GM21529 (cell line): ENCODE data around the gene ITIH5.

Experiments
- ATAC-seq: cut with Tn5 transposase; IDR thresholded peaks from one replicate; pipeline ENCODE4 v1.9.1; 2021; ENCODE audit not compliant: unreplicated experiment

The ITIH5 gene

DNA sequence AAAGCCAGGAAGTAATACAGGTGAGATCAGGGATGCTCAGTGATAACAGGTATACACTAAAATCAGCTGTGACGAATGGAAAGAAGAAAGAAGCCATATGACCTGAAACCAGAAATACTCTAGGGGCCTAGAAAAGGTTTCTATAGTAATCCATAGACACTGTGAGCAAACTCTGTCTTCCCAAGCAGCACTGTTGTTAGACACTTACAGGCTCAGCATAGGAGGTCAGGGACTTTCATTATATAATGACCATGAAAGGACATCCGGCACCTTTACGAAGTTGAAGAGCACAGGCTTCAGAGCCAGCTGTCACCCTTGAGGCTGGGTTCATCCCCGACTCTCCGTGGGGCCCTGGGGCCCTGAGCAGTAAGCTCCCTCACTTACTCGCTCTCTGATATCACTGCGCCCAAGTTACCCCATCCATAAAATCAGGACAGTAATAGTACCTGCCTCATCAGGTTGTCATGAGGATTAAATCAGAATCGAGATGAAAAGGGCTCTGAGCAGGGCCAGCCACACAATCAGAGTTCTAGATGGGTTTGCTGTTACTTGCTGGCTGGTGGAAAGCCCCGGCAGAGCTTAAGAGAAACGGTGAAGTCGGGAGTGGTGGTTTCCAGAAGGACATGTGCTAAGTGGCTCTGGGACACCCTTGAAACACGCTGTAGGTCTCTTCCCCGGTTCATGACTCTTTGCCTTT, 79.5 kb downstream of the ITIH5 start:
- ATAC-seq, result no peak

- ATAC-seq, result no peak
Observed at GRCh38 chr10:7585228-7585627, 81.5 kb downstream of the ITIH5 start.

DNA sequence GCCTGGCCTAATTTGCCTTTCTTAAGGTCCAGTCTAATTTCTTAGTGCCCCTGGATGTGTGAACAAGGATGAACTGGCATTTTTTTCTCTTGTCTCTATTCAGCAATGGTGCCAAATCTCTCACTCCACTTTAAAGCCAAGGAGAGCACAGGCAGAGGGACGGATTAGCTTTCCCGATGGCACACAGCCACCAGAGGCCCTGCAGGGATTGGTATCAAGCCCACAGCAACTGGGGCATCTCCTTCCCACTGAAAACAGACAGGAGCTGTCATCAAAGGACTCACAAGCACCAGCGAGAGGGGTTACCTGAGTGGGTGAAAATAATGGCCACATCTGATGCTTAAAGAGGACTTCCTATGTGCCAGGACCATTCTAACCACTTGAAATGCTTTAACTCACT, 83.1 kb downstream of the ITIH5 start:
- ATAC-seq, result no peak

- no peak for ATAC-seq
Observed at GRCh38 chr10:7580520-7580919, 86.2 kb downstream of the ITIH5 start.

DNA sequence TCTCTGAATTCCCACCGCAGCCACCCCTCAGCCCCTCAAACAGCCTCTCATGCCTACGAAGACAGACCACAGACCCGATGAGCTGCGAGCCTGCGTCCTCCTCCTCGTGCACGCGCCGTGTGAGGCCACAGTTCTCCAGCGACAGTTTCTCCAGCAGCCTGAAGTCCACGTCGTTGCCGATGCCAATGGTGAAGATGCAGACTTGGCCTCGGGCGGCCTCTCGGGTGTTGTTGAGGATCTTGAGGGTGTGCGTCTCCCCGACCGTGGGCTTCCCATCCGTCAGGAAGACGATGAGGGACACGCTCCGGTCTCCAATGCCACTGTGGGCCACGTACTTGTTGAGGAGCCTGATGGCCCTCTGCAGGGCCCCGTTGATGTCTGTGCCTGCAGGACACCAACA, 87.1 kb downstream of the ITIH5 start:
- no peak for ATAC-seq

- ATAC-seq, result no peak
Observed at GRCh38 chr10:7577579-7577978, 89.2 kb downstream of the ITIH5 start.

- no peak for ATAC-seq
Observed at GRCh38 chr10:7577176-7577575, 89.6 kb downstream of the ITIH5 start.

DNA sequence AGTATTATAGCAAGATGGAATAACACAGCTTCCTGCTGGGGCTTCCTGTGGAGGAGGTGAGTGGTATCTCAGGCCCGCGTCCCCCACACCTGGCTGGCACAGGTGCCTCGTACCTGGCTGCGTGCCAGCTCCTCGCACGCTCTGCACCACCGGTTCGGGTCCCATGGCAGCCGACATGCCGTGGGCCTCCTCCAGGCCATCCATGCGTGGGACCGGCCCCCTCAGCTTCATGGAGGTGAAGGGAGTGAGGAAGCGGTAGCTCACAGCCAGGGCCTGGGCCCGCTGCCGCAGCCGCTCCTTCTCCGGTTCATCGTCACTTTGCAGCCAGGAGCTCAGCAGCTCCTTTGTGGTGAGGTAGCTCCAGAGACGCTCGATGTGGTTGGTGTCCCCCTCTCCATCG, 90.4 kb downstream of the ITIH5 start:
- ATAC-seq, result no peak

DNA sequence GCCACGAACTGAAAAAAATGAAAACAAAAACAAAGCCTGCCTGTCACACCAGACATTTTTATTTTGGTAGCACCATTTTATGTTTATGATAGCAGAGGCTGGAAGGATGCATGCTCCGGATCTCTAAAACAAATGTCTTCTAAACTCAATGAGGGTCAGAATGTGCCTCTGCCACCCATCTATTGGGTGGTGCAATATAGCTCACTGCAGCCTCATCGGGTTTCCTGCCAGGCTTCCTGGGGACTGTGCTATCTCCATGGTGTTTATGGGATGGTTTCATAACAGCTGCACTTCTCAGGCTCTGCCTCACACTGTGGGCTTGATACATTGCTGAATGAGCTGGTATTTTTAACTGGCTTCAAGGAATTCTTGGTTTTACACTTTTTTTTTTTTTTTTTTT, 94.4 kb downstream of the ITIH5 start:
- no peak for ATAC-seq

- ATAC-seq, result no peak
Observed at GRCh38 chr10:7571981-7572380, 94.8 kb downstream of the ITIH5 start.

DNA sequence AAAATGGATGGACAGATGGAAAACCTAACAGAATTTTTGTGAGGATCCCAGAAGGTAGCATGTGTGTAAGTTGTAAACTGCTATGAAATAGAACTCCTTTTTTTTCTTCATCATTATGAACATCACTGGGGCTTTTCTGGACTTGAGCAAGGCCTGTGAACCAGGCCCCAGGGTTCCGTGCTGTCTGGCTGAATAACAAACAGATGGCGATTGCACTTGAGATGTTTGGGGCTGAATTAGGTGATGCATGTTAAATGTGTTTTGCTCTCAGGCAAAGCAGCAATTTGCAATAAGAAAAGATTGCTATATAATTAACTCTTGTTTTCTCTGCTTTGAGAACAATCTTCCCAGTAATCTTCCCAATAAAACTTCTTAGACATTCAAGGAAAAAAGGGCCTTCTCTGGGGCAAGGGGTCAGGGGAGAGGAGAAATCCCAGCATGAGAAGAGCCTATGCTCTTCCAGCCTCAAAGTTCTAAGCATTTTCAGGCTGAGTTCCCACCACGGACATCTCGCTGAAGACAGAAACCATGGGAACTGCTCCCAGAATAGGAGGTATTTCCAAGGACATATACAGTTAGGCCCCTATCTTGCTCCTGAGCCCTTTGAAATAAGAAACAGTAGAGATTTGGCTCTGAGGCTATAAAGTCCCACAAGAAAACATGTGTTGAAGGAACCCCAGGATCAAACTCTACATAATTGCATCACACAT, 98.7 kb downstream of the ITIH5 start:
- ATAC-seq, result no peak

DNA sequence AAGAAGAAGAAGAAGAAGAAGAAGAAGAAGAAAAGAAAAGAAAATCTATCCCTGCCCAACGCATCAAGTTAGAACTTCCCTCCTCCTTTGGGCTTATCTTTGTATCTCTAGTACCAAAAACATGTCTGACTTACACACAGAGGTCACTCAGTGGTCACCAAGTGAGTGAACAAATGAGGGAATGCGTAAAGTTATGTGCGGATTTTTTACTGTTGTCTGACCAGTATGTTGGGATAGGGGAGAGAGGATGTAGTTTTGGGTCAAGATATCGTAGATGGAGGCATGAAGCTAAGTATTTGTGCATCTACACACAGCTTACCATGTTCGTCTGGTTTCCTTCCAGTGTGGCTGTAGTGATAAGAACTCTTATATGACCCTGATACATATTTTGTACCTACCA, 99.9 kb downstream of the ITIH5 start:
- ATAC-seq, result no peak

- ATAC-seq, result no peak
Observed at GRCh38 chr10:7565871-7566270, 100.9 kb downstream of the ITIH5 start.

DNA sequence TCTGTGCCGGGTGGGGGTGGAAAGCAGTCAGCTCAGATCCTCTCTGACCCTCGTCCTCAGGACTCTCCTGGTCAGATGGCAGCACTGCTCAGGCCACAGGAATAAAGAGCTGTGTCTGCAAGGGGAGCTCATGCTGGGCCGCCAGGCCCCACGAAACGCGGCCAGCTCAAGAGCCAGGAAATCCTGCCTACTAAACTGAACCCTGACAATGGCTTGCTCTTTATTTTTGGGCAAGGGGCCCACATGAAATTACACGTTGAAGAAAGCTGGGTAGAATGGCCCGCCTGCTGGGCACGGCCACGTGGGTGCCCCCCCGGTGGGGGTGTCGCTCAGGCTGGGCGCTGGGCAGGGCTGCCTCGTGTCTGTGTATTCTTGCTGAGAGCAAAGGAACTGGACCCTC, 103.0 kb downstream of the ITIH5 start:
- no peak for ATAC-seq

GRCh38 chr10:7563368-7563767, 103.4 kb downstream of the ITIH5 start:
- ATAC-seq, result no peak

DNA sequence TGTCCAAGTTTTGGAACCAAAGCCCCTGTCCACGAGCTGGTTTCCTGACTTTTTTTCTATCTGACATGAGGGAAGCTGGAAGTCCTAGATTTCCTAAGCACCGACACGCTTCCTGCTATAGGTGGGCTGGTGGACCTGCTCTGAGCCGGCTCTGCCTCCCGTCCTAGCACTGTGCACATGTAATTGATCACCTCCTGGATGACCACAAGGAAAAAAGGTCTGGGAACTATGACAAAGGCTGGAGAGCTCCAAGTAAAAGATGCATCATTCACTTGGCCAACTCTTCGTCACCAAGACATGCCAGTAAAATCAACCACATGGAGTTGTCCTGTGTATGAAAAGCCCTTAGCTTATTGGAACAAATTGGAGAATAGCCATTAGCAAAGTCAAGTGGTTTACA, 104.8 kb downstream of the ITIH5 start:
- ATAC-seq, result no peak

DNA sequence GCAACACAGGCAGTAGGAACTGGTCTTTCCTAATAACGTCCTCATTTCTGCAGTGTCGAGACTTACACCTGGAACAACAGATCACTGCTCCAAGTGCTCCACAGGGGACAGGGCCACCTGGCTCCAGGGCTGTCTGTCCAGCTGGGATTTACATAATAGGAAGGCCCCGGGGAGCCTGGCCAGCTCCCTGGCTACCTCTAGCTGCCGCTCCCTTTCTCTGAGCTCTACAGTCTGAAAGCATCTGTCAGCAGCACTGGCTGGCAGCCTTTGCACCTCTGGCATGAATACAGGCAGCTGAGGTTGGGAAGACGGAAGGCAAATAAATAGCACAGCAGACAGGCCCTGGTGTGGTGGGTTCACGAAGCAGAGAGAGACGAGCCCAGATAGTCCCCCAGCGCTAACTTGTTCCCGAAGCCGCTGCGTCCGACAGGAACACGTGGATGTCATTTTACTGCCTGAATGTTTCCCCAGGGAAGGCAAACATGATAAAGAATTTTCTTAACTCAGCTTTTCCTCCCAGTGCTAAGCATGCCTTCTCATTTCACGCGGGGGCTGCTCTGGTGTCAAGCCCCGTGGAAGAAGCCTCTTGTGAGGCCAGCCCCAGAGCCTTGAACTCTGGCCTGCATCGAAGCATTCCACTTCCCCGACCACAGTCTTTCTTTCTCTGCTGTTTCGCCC, 105.4 kb downstream of the ITIH5 start:
- ATAC-seq, result no peak

- no peak for ATAC-seq
Observed at GRCh38 chr10:7560519-7560918, 106.2 kb downstream of the ITIH5 start.

GRCh38 chr10:7559386-7559785, 107.4 kb downstream of the ITIH5 start:
- no peak for ATAC-seq

DNA sequence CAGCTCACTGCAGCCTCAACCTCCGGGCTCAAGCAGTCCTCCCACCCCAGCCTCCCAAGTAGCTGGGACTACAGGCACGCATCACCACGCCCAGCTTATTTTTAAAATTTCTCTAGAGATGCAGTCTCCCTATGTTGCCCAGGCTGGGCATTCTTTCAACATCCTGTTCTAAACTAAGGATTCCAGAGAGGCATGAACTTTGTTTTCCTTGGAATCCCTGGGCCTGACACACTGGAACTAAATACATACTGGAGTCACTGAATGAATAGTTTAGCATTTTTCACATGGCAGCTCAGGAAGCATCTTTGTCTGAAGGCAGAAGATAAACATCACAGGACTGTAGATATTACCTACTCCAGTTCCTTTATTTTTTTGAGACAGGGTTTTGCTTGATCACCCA, 108.7 kb downstream of the ITIH5 start:
- ATAC-seq, result no peak

GRCh38 chr10:7553531-7553930, 113.2 kb downstream of the ITIH5 start:
- no peak for ATAC-seq
